Caco-2 (cell line): Measurements from ENCODE around the gene ARHGAP44. TPM values are rescaled to one million over a fixed set of nuclear protein-coding genes. Genes with fewer than 3 reads are reported as not detected.

Source experiments
- BruUV-seq: library from RNA; stranded (reverse); fragments of 400-500 nt; replicated peaks from 2 replicates; lab custom pipeline; 2021; lab: Mats Ljungman, UMichigan
- CTCF ChIA-PET: fragments of 300-600 bp; sonication (Branson Sonifier 250); formaldehyde crosslinking; loops from one replicate; lab custom pipeline; 2022; ENCODE audit warnings: antibody characterized with exemption; lab: Charles Lee
- POLR2A ChIA-PET: fragments of 300-600 bp; sonication (Branson Sonifier 250); formaldehyde crosslinking; loops from one replicate; lab custom pipeline; 2022; ENCODE audit warnings: antibody characterized with exemption; lab: Charles Lee
- DNase-seq, 2 experiments: peaks; one replicate each; pipeline versions ENCODE4 v3.0.0 to v3.0.0-alpha.2; 2020 to 2022
- H3K27me3 ChIP-seq: replicated peaks from 2 replicates; pipeline ENCODE4 v1.6.0; 2011; ENCODE audit warnings: low read length; ENCODE audit not compliant: control insufficient read depth, insufficient read depth
- H3K36me3 ChIP-seq: 2 replicates; pipeline ENCODE4 v1.5.1; 2011; ENCODE audit warnings: low read length; ENCODE audit not compliant: control insufficient read depth, insufficient read depth
- H3K4me1 ChIP-seq: fragments of 250-450 bp; sonication (Bioruptor Pico); 2 replicates; pipeline ENCODE4 v1.5.1; 2020; ENCODE audit warnings: mild to moderate bottlenecking
- H3K4me3 ChIP-seq: 2 replicates; pipeline ENCODE4 v1.5.1; 2011; ENCODE audit warnings: low read depth, mild to moderate bottlenecking, control low read depth, low read length
- H3K9me3 ChIP-seq: fragments of 250-450 bp; sonication (Bioruptor Pico); 2 replicates; pipeline ENCODE4 v1.5.1; 2020; ENCODE audit warnings: mild to moderate bottlenecking, moderate library complexity
- H3K27ac Mint-ChIP-seq: one replicate; pipeline ENCODE4 v1.8.0; 2022; ENCODE audit warnings: mixed read lengths; ENCODE audit not compliant: unreplicated experiment
- H3K27me3 Mint-ChIP-seq: one replicate; pipeline ENCODE4 v1.8.0; 2022; ENCODE audit warnings: mixed read lengths; ENCODE audit not compliant: insufficient read depth, unreplicated experiment
- H3K36me3 Mint-ChIP-seq: one replicate; pipeline ENCODE4 v1.8.0; 2022; ENCODE audit warnings: mild to moderate bottlenecking, mixed read lengths; ENCODE audit not compliant: insufficient read depth, unreplicated experiment
- H3K4me1 Mint-ChIP-seq: one replicate; pipeline ENCODE4 v1.8.0; 2022; ENCODE audit warnings: low read depth, mixed read lengths; ENCODE audit not compliant: unreplicated experiment
- H3K4me3 Mint-ChIP-seq: one replicate; pipeline ENCODE4 v1.8.0; 2022; ENCODE audit warnings: mild to moderate bottlenecking, moderate library complexity, mixed read lengths; ENCODE audit not compliant: unreplicated experiment
- H3K9me3 Mint-ChIP-seq: one replicate; pipeline ENCODE4 v1.8.0; 2022; ENCODE audit warnings: mixed read lengths; ENCODE audit not compliant: unreplicated experiment
- CTCF ChIP-seq, 2 experiments: fragments of 200-600 bp in 1 of 2; IDR thresholded peaks; 1 replicate in 1 of 2; 2 replicates in 1 of 2; pipeline versions ENCODE4 v1.5.1 to v1.8.0; 2011 to 2022; ENCODE audit warnings: antibody characterized with exemption in 1 of 2, control low read depth in 1 of 2, inconsistent platforms in 1 of 2, low read depth in 1 of 2, low read length in 1 of 2, mild to moderate bottlenecking in 1 of 2, moderate library complexity in 1 of 2; ENCODE audit not compliant: insufficient read depth in 1 of 2, severe bottlenecking in 1 of 2, unreplicated experiment in 1 of 2
- intact Hi-C: fragments of 100-400 bp; cut with micrococcal nuclease; formaldehyde crosslinking; loops from one replicate; pipeline ENCODE4 v1.10.0; 2022; ENCODE audit not compliant: unreplicated experiment
- total RNA-seq: library from RNA; stranded (reverse); gene quantifications from 2 replicates; pipeline ENCODE4 v1.2.3, GENCODE V29; 2022

ARHGAP44 gene
- total RNA-seq, 1 experiment from 2014 or later, result 4.5 TPM

- H3K4me3 Mint-ChIP-seq, result no peak overlapping the region
Measured at GRCh38 chr17:12857592-12857991, 68.3 kb downstream of the ARHGAP44 start.

GRCh38 chr17:12859520-12859919 lies 70.2 kb downstream of the ARHGAP44 start:
- BruUV-seq, result no TSS peak
- Histone ChIP-seq H3K36me3 (no peaks in the 10 kb centered on the region), H3K9me3 (no peaks in the 10 kb centered on the region), H3K4me3 (no peak overlapping the region), H3K27me3 (no peaks in the 10 kb centered on the region), H3K4me1 (no peaks in the 10 kb centered on the region)
- H3K4me3 Mint-ChIP-seq, result no peak overlapping the region
- intact Hi-C loops, result no loop called here
- H3K4me1 Mint-ChIP-seq, result no peaks in the 10 kb centered on the region
- POLR2A ChIA-PET, result no interaction called here
- no peaks in the 10 kb centered on the region for H3K9me3 Mint-ChIP-seq
- no peak for TF ChIP-seq CTCF (IDR thresholded peaks at IDR 0.05; ENCODE audit: insufficient read depth in 1 of 2, low read depth in 1 of 2, low read length in 1 of 2, severe bottlenecking in 1 of 2, unreplicated experiment in 1 of 2)
- H3K27me3 Mint-ChIP-seq, result no peaks in the 10 kb centered on the region
- no peaks in the 10 kb centered on the region for H3K36me3 Mint-ChIP-seq
- CTCF ChIA-PET, result no interaction called here
- DNase-seq, result no peak
- H3K27ac Mint-ChIP-seq, result no peak overlapping the region

More at GRCh38 chr17:12857592-12857991, 68.3 kb downstream of the ARHGAP44 start:
- Mint-ChIP-seq H3K36me3 (no peaks in the 10 kb centered on the region), H3K9me3 (no peaks in the 10 kb centered on the region), H3K27ac (no peak overlapping the region), H3K27me3 (no peaks in the 10 kb centered on the region), H3K4me1 (no peaks in the 10 kb centered on the region)
- ChIA-PET POLR2A (no interaction called here), CTCF (no interaction called here)
- intact Hi-C loops, result no loop called here
- Histone ChIP-seq H3K36me3 (no peaks in the 10 kb centered on the region), H3K9me3 (no peaks in the 10 kb centered on the region), H3K4me1 (no peaks in the 10 kb centered on the region), H3K27me3 (no peaks in the 10 kb centered on the region), H3K4me3 (no peak overlapping the region)
- TF ChIP-seq CTCF (IDR thresholded peaks at IDR 0.05; ENCODE audit: insufficient read depth in 1 of 2, low read depth in 1 of 2, low read length in 1 of 2, severe bottlenecking in 1 of 2, unreplicated experiment in 1 of 2), result no peak
- BruUV-seq, result no TSS peak
- DNase-seq, result no peak

- Mint-ChIP-seq H3K36me3 (no peaks in the 10 kb centered on the region), H3K27ac (no peak overlapping the region), H3K27me3 (no peaks in the 10 kb centered on the region), H3K9me3 (no peaks in the 10 kb centered on the region), H3K4me1 (no peaks in the 10 kb centered on the region), H3K4me3 (no peak overlapping the region)
- ChIA-PET POLR2A (no interaction called here), CTCF (no interaction called here)
- no peaks in the 10 kb centered on the region for H3K4me1 ChIP-seq
- no peak overlapping the region for H3K4me3 ChIP-seq
- TF ChIP-seq CTCF (IDR thresholded peaks at IDR 0.05; ENCODE audit: insufficient read depth in 1 of 2, low read depth in 1 of 2, low read length in 1 of 2, severe bottlenecking in 1 of 2, unreplicated experiment in 1 of 2), result no peak
- intact Hi-C loops, result no loop called here
- no peaks in the 10 kb centered on the region for H3K27me3 ChIP-seq
- H3K9me3 ChIP-seq, result no peaks in the 10 kb centered on the region
- BruUV-seq, result no TSS peak
- H3K36me3 ChIP-seq, result no peaks in the 10 kb centered on the region
- no peak for DNase-seq
Measured at GRCh38 chr17:12865769-12866168, 76.5 kb downstream of the ARHGAP44 start.
